ENCODE measurements around the gene ABCC1.

DNA sequence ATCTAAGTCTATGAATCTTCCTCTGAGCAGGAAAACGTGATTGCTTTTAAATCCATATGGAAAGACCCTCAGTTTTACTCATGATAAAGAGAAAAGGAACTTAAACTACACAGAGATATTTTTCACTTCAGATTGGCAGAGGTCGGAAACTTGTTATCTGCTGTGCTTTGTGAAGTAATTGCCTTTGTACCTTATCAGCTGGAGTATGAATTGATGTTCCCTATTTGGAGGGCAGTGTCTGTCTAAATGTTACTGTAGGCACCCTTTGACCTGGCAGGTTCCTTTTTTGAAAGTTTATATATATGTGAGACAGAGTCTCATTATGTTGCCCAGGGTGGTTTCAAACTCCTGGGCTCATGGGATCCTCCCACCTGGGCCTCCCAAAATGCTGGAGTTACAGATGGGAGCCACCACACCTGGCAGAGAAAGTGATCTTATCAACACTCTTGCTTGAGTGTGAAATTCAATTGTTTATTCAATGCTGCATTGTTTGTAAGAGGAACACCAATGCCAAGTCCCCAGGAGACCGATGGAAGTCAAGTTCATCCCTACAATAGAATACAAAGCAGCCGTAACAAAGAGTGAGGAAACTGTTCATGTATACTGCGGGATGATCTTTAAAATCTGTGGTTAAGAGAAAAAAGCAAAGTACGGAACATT, 52.3 kb downstream of the ABCC1 start:
- no peak for TF ChIP-seq EZH2 (IDR thresholded peaks at IDR 0.05; ENCODE audit: low read length, unreplicated experiment)
- TF ChIP-seq, protein P1, sequence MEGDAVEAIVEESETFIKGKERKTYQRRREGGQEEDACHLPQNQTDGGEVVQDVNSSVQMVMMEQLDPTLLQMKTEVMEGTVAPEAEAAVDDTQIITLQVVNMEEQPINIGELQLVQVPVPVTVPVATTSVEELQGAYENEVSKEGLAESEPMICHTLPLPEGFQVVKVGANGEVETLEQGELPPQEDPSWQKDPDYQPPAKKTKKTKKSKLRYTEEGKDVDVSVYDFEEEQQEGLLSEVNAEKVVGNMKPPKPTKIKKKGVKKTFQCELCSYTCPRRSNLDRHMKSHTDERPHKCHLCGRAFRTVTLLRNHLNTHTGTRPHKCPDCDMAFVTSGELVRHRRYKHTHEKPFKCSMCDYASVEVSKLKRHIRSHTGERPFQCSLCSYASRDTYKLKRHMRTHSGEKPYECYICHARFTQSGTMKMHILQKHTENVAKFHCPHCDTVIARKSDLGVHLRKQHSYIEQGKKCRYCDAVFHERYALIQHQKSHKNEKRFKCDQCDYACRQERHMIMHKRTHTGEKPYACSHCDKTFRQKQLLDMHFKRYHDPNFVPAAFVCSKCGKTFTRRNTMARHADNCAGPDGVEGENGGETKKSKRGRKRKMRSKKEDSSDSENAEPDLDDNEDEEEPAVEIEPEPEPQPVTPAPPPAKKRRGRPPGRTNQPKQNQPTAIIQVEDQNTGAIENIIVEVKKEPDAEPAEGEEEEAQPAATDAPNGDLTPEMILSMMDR (conservative IDR thresholded peaks at IDR 0.05; ENCODE audit: low read depth, low read length), result no peak

All from PC-3 (cell line).